MCF 10A (cell line): ENCODE measurements around the gene TGM5. TPM values are rescaled to one million over a fixed set of nuclear protein-coding genes. Genes with fewer than 3 reads are reported as not detected.

Experiments used
- BruUV-seq: library from RNA; stranded (reverse); fragments of 400-500 nt; replicated peaks from 2 replicates; lab custom pipeline; 2021; lab: Mats Ljungman, UMichigan
- CTCF ChIA-PET: fragments of 300-600 bp; sonication (Branson Sonifier 250); formaldehyde crosslinking; extraction: SDS; loops from one replicate; lab custom pipeline; 2021; ENCODE audit warnings: antibody characterized with exemption, inconsistent platforms; lab: Yijun Ruan, JAX
- POLR2A ChIA-PET: fragments of 300-600, 350-650 bp; sonication (Branson Sonifier 250); formaldehyde crosslinking; extraction: SDS; loops from one replicate; lab custom pipeline; 2020; ENCODE audit warnings: antibody characterized with exemption, inconsistent platforms; lab: Yijun Ruan, JAX
- DNase-seq: peaks from one replicate; pipeline ENCODE4 v3.0.0-alpha.2; 2018; ENCODE audit not compliant: unreplicated experiment
- H3K27ac Mint-ChIP-seq: one replicate; pipeline ENCODE4 v1.8.0; 2022; ENCODE audit warnings: mild to moderate bottlenecking, low read depth, mixed read lengths; ENCODE audit not compliant: unreplicated experiment
- H3K27me3 Mint-ChIP-seq: one replicate; pipeline ENCODE4 v1.8.0; 2022; ENCODE audit warnings: mixed read lengths; ENCODE audit not compliant: insufficient read depth, unreplicated experiment
- H3K36me3 Mint-ChIP-seq: one replicate; pipeline ENCODE4 v1.8.0; 2022; ENCODE audit warnings: mild to moderate bottlenecking, moderate library complexity, mixed read lengths; ENCODE audit not compliant: insufficient read depth, unreplicated experiment
- H3K4me1 Mint-ChIP-seq: one replicate; pipeline ENCODE4 v1.8.0; 2022; ENCODE audit warnings: mixed read lengths; ENCODE audit not compliant: insufficient read depth, unreplicated experiment
- H3K4me3 Mint-ChIP-seq: one replicate; pipeline ENCODE4 v1.8.0; 2022; ENCODE audit warnings: mild to moderate bottlenecking, moderate library complexity, mixed read lengths; ENCODE audit not compliant: unreplicated experiment
- H3K9me3 Mint-ChIP-seq: one replicate; pipeline ENCODE4 v1.8.0; 2022; ENCODE audit warnings: mixed read lengths; ENCODE audit not compliant: unreplicated experiment
- intact Hi-C: fragments of 100-400 bp; cut with micrococcal nuclease; formaldehyde crosslinking; loops from 2 replicates; pipeline ENCODE4 v1.14.1; 2022
- total RNA-seq: library from RNA; stranded (reverse); gene quantifications from 2 replicates; pipeline ENCODE4 v1.2.3, GENCODE V29; 2022
- TF ChIP-seq, protein P1 (sequence below): fragments of 200-600 bp; IDR thresholded peaks from one replicate; pipeline ENCODE4 v1.8.0; 2022; ENCODE audit warnings: antibody characterized with exemption, mild to moderate bottlenecking; ENCODE audit not compliant: unreplicated experiment

Gene TGM5
- total RNA-seq, 1 experiment from 2014 or later = 0.12 TPM

DNA sequence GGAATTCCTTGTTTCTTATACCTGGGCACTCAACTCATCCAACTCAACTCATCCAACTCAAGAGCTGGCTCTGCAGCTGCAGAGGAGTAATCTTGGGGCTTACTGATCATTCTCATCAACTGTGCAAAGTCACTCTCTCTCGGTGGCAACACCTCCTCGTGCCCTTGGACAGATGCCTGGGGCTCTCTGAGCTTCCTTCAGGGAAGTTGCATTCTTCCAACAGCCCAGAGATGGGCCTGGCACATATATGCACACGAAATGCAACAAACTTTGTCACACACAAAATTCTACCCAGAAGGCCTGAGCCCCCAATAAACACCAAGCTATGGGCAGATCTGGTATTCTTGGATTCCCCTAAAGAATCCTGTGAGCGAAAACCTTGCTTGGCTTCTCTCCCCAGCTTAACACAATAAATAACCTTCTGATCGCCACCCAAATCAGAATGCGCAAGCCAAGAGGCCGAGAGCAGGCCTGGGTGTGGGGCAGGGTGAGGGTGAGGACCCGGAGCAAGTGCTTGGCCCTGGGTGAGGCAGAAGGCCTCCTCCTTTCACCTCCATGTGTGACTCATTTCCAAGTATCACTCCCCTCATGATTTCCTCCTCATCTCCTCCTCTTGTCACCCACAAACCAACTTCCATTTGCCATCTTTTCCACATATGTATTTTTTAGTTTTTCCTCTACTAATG lies 15.4 kb downstream of the TGM5 start:
- no peak for DNase-seq
- Mint-ChIP-seq H3K9me3 (no peaks in the 10 kb centered on the region), H3K4me3 (no peak overlapping the region), H3K36me3 (no peaks in the 10 kb centered on the region), H3K4me1 (peaks cover 34% of the 10 kb centered on the region), H3K27me3 (no peaks in the 10 kb centered on the region), H3K27ac (no peak overlapping the region)
- CTCF ChIA-PET = interaction anchor here (0.5 to 2.7 kb wide), 4 partner anchors 19 to 191 kb away, joined by 3 to 15 read pairs (median 4); no protein-coding TSS in a partner anchor
- TF ChIP-seq, protein P1, sequence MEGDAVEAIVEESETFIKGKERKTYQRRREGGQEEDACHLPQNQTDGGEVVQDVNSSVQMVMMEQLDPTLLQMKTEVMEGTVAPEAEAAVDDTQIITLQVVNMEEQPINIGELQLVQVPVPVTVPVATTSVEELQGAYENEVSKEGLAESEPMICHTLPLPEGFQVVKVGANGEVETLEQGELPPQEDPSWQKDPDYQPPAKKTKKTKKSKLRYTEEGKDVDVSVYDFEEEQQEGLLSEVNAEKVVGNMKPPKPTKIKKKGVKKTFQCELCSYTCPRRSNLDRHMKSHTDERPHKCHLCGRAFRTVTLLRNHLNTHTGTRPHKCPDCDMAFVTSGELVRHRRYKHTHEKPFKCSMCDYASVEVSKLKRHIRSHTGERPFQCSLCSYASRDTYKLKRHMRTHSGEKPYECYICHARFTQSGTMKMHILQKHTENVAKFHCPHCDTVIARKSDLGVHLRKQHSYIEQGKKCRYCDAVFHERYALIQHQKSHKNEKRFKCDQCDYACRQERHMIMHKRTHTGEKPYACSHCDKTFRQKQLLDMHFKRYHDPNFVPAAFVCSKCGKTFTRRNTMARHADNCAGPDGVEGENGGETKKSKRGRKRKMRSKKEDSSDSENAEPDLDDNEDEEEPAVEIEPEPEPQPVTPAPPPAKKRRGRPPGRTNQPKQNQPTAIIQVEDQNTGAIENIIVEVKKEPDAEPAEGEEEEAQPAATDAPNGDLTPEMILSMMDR = no peak
- intact Hi-C loops = no loop called here
- BruUV-seq = no TSS peak
- POLR2A ChIA-PET = interaction anchor here (1.1 kb wide), 1 partner anchor 15 kb away, joined by 5 read pairs; the partner anchor contains the start of gene TGM5

DNA sequence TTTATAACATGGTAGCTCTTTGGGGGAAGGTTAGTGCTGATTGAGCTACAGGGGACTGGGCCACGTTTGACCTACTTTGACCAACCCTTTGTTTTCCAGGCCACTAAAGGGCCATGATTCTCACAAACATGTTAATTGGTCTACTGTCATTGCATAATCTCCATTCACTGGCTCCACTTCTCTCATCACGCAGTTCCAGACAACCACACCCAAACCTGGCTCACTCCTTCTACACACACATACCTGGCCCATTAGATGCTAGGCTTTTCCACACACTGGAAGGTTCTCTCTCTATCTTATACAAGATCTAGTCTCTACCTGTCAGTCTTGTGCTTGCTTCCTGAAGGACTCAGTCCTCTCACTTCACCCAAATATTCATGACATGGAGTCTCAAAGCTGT lies 15.9 kb downstream of the TGM5 start:
- peak; percentile 45 for DNase-seq
- TF ChIP-seq, protein P1 = no peak
- Mint-ChIP-seq H3K27ac (no peak overlapping the region), H3K4me3 (no peak overlapping the region), H3K36me3 (no peaks in the 10 kb centered on the region), H3K9me3 (no peaks in the 10 kb centered on the region), H3K27me3 (no peaks in the 10 kb centered on the region), H3K4me1 (peaks cover 34% of the 10 kb centered on the region)
- intact Hi-C loops = no loop called here
- no TSS peak for BruUV-seq
- CTCF ChIA-PET = interaction anchor here (1.0 to 2.7 kb wide), 4 partner anchors 10 to 35 kb away, joined by 4 to 15 read pairs (median 4); no protein-coding TSS in a partner anchor
- POLR2A ChIA-PET = interaction anchor here (1.1 kb wide), 1 partner anchor 16 kb away, joined by 5 read pairs; the partner anchor contains the start of gene TGM5

DNA sequence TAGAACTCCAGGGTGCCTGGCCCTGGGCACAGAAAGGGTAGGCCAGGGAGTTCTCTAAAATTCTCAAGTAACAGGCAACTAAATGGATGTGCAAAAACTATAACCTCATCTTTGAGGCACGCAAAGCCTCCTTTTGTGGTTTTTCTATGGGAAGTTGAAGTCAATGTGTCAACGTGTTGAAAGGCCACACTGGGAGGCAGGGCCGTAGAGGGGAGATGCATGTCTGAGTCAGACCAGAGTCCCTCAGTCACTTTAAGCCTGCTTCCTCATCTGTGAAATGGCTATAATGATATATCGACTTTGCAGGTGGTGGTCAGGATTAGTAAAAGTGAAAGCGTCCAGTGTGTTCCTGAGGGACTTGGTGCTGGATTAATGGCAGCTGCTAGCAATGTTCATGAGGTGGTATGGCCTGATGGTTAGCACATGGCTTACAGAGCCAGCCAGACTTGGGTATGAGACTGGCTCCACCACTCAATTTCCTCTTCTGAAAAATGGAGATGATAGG lies 17.0 kb downstream of the TGM5 start:
- Mint-ChIP-seq H3K27ac (no peak overlapping the region), H3K27me3 (no peaks in the 10 kb centered on the region)
- TF ChIP-seq, protein P1 = no peak

DNA sequence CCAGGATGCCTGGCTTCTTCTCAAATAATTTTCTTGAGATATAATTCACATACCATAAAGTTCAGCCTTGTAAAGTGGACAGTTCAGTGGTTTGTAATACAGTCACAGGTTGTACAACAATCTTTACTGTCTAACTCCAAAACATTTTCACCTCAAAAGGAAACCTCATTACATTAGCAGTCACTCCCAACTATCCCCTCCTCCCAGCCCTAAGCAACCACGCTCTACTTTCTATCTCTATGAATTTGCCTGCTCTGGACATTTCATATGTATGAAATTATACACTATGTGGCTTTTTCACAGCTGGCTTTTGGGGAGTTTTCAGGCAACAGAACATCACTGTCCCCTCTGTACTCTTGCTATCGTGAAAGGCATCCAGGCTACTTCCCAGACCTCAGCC lies 17.5 kb downstream of the TGM5 start:
- no TSS peak for BruUV-seq
- Mint-ChIP-seq H3K9me3 (no peaks in the 10 kb centered on the region), H3K4me3 (no peak overlapping the region), H3K36me3 (no peaks in the 10 kb centered on the region), H3K27ac (no peak overlapping the region), H3K27me3 (no peaks in the 10 kb centered on the region), H3K4me1 (peaks cover 28% of the 10 kb centered on the region)
- intact Hi-C loops = no loop called here
- POLR2A ChIA-PET = no interaction called here
- no peak for DNase-seq
- TF ChIP-seq, protein P1 = no peak
- CTCF ChIA-PET = interaction anchor here (1.6 to 2.7 kb wide), 2 partner anchors 24 to 37 kb away, joined by 8 to 15 read pairs; no protein-coding TSS in a partner anchor

More for the DNA sequence above, 17.0 kb downstream of the TGM5 start:
- Mint-ChIP-seq H3K36me3 (no peaks in the 10 kb centered on the region), H3K4me3 (no peak overlapping the region), H3K9me3 (no peaks in the 10 kb centered on the region), H3K4me1 (peaks cover 33% of the 10 kb centered on the region)
- DNase-seq = peak; percentile 52
- POLR2A ChIA-PET = no interaction called here
- intact Hi-C loops = no loop called here
- no TSS peak for BruUV-seq
- CTCF ChIA-PET = interaction anchor here (1.0 to 2.7 kb wide), 2 partner anchors 9 to 36 kb away, joined by 4 to 15 read pairs; no protein-coding TSS in a partner anchor
